Subcutaneous abdominal adipose tissue (tissue), 5 donors: Measurements from ENCODE around the gene ATP1A4.

Experiments used
- H3K27ac ChIP-seq: one replicate; pipeline ENCODE4 v1.7.0; 2013; ENCODE audit warnings: low read depth, mild to moderate bottlenecking, inconsistent platforms, low read length, moderate library complexity
- H3K27me3 ChIP-seq, 5 donors: one replicate each; pipeline ENCODE4 v1.7.0; 2013; ENCODE audit warnings: low read length in 5 of 5, inconsistent platforms in 1 of 5; ENCODE audit not compliant: control insufficient read depth in 5 of 5, insufficient read depth in 4 of 5
- H3K36me3 ChIP-seq, 5 donors: one replicate each; pipeline ENCODE4 v1.7.0; 2013; ENCODE audit warnings: low read length in 5 of 5; ENCODE audit not compliant: control insufficient read depth in 5 of 5, insufficient read depth in 5 of 5
- H3K4me1 ChIP-seq, 5 donors: one replicate each; pipeline ENCODE4 v1.7.0; 2013; ENCODE audit warnings: low read length in 5 of 5, mild to moderate bottlenecking in 3 of 5, moderate library complexity in 1 of 5; ENCODE audit not compliant: control insufficient read depth in 5 of 5, insufficient read depth in 5 of 5
- H3K4me3 ChIP-seq, 5 donors: one replicate each; pipeline ENCODE4 v1.7.0; 2013; ENCODE audit warnings: low read length in 5 of 5, low read depth in 1 of 5
- H3K9ac ChIP-seq, 5 donors: one replicate each; pipeline ENCODE4 v1.7.0; 2013; ENCODE audit warnings: low read length in 5 of 5, mild to moderate bottlenecking in 4 of 5, moderate library complexity in 3 of 5
- H3K9me3 ChIP-seq, 5 donors: one replicate each; pipeline ENCODE4 v1.7.0; 2013; ENCODE audit warnings: low read length in 5 of 5; ENCODE audit not compliant: control insufficient read depth in 5 of 5
- donor health status: healthy.
- donor health status: healthy.
- donor health status: healthy.
- donor health status: healthy.
- donor health status: healthy.

ATP1A4 gene

DNA sequence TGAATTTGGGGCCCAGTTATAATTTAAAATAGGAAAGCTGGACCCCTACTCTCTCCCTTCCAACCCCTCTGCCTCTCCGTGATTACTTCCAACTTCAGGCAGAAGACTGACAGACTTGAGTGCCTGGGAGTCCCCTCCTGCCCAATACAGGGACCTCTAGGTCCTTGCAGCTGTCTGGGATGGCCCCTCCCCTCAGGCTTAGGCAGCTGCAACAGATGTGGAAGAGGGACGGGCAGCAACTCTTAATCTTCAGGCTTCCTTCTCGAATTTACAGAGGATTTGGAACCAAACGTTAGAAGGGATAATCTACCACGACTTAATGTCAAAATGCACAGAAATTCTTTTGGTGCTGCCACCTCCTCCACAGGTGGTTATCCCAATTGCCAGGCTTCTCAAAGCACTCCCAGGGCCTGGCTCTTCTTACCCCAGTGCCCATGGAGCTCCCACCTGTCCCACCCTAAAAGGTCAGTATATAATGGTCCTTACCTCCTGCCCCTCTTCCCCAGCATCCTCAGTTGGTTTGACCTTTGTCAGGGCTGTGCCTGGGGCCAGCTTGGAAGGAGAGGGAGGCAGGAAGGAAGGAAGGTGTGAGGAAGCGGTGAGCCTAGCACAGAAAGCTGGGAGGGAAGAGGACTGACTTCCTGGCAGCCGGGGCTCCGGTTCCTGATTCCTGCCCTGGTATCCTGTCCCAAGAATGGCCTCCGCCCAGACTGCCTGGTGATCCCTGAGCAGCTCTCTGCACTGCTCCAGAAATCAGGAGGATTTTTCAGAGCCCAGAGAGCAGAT, 56.6 kb downstream of the ATP1A4 start:
- Histone ChIP-seq H3K9ac (peak overlapping the region; percentile 21 to 61 (median 38)), H3K36me3 (peaks cover 12 to 56% (median 33%) of the 10 kb centered on the region in 5 donors), H3K4me3 (peak overlapping the region in 2 of 5 donors; percentile 19 to 27), H3K9me3 (no peaks in the 10 kb centered on the region), H3K27me3 (no peaks in the 10 kb centered on the region), H3K27ac (peak overlapping the region; percentile 91), H3K4me1 (peaks cover 6 to 68% (median 58%) of the 10 kb centered on the region in 5 donors)

DNA sequence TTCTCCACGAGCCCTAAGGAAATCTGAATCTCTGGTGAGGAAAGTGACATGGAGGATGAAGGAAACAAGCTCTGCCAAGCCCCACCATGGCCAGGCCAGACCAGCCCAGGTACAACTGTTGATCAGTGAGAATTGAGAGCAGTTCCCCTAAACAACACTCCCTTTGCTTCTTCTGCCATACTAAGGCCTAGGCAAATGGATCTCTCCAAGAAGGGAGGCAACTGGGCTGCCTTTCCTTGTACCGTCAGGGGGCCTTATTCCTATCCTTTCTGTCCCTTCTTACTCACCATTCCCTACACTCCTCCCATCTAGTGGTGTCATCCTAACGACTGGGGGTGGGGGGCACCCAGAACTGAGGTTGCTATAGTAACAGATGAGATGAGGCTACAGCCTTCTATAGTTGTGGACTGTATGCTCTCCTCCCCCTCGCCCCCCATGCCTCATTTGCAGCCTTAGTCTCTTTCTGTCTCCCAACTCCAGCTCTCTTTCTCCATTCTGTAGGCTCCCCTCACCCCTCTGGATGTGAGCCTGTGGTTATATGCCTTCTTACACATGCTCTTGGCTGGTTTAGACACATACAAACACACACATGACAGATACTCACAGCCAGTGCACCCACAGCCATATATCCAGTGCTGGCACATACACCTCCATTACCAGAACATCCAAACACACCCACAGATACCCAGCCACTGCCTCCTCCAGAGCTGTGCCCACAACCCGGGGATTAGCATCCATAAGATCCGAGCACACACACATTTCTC, 57.3 kb downstream of the ATP1A4 start:
- H3K36me3 ChIP-seq, result peaks cover 14 to 64% (median 41%) of the 10 kb centered on the region in 5 donors
- H3K4me3 ChIP-seq, result peak overlapping the region in 2 of 5 donors; percentile 19 to 27
- peak overlapping the region in 3 of 5 donors; percentile 31 to 61 (median 39) for H3K9ac ChIP-seq
- H3K27me3 ChIP-seq, result no peaks in the 10 kb centered on the region
- peaks cover 6 to 68% (median 58%) of the 10 kb centered on the region in 5 donors for H3K4me1 ChIP-seq
- peak overlapping the region; percentile 91 for H3K27ac ChIP-seq
- H3K9me3 ChIP-seq, result no peaks in the 10 kb centered on the region

DNA sequence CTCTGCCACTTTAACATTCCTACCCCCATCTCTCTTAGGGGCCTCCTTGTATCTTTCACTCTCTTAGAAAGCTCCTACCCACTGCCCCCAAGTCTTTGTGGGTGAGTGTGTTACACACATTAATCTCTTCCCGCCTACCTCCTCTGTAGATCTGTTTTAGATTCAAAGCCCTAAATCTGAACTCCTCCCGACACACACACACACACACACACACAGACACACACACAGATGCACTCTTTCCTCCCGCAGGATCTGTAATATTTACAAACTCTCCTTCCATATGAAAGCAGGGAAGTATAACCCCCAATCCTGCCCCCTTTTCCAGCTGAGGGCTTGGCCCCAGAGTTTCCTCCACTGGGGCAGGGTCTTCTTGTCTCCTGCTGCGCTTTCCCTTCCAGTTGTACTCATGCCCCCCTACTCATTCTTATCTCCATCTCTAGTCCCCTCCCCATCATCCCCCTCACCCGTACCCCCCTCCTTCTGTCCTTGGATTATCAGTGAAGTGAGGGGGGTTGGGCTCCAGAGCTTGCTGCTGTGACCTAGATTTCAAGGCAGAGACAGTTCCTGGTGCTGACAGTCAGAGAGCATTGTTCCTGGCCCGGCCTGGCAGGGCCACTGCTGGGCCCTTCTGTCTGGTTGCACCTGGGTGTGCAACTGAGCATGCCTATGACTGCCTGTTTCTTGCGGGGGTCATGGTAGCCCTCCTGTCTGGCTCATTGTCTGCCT, 58.1 kb downstream of the ATP1A4 start:
- H3K4me1 ChIP-seq, result peaks cover 6 to 61% (median 56%) of the 10 kb centered on the region in 5 donors
- no peaks in the 10 kb centered on the region for H3K9me3 ChIP-seq
- H3K4me3 ChIP-seq, result peak overlapping the region in 1 of 5 donors; percentile 27
- H3K36me3 ChIP-seq, result peaks cover 14 to 71% (median 49%) of the 10 kb centered on the region in 5 donors
- H3K27ac ChIP-seq, result peak overlapping the region; percentile 91
- no peaks in the 10 kb centered on the region for H3K27me3 ChIP-seq
- peak overlapping the region in 3 of 5 donors; percentile 18 to 39 (median 35) for H3K9ac ChIP-seq

DNA sequence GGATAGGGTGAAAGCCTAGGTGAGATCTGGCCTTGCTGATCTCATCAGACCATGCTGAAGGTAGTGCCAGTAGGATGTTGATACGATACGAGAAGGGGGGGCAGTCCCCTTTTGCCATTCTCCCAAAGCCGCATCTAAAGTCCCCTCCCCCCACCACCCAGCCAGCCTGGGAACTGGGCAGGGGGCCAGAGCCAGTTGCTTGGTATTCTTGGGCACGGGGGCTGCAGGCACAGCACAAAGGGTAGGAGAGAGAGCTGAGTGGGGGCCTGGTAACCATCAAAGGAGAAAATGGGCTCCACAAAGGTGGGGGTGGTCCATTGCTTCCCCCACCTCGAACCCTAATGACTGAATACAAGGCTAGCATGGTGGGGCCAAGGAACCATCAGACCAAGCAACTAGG, 59.2 kb downstream of the ATP1A4 start:
- H3K36me3 ChIP-seq, result peaks cover 22 to 82% (median 59%) of the 10 kb centered on the region in 5 donors

DNA sequence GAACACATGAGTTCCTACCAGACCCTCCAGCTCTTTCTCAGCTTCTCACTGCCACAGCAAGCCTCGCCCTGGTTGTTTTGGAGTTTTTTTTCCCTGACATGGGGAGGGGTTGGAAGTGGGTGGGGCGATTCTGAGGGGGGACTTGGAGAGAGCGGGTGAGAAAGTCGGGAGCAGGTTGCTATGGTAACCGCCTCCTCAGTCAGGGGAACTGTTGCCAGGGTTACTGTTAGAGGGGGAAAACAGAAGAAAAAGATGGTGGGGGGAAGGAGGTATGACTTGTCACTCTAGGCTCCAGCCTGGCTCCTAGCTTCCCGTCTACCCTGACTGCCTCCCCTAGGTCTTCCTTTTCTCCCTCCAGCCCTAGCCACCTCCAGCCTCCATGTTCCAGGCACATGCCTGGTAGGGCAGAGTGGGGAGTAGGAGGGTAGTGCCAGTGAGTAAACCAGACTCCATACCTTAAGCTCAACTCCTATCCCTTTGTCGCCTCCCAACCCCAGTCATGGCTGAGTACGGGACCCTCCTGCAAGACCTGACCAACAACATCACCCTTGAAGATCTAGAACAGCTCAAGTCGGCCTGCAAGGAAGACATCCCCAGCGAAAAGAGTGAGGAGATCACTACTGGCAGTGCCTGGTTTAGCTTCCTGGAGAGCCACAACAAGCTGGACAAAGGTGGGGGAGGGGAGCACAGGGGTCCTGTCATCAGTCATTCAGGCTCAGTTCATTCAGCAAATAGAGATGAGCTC, 59.8 kb downstream of the ATP1A4 start:
- H3K36me3 ChIP-seq, result peaks cover 26 to 88% (median 66%) of the 10 kb centered on the region in 5 donors
- H3K9ac ChIP-seq, result no peak overlapping the region
- no peaks in the 10 kb centered on the region for H3K9me3 ChIP-seq
- no peak overlapping the region for H3K27ac ChIP-seq
- no peaks in the 10 kb centered on the region for H3K27me3 ChIP-seq
- H3K4me1 ChIP-seq, result peaks cover 6 to 55% (median 45%) of the 10 kb centered on the region in 5 donors
- no peak overlapping the region for H3K4me3 ChIP-seq

More for the DNA sequence above, 59.2 kb downstream of the ATP1A4 start:
- H3K9ac ChIP-seq, result peak overlapping the region in 1 of 5 donors; percentile 23
- no peak overlapping the region for H3K27ac ChIP-seq
- H3K4me1 ChIP-seq, result peaks cover 6 to 54% (median 51%) of the 10 kb centered on the region in 5 donors
- H3K4me3 ChIP-seq, result no peak overlapping the region
- no peaks in the 10 kb centered on the region for H3K9me3 ChIP-seq
- no peaks in the 10 kb centered on the region for H3K27me3 ChIP-seq

DNA sequence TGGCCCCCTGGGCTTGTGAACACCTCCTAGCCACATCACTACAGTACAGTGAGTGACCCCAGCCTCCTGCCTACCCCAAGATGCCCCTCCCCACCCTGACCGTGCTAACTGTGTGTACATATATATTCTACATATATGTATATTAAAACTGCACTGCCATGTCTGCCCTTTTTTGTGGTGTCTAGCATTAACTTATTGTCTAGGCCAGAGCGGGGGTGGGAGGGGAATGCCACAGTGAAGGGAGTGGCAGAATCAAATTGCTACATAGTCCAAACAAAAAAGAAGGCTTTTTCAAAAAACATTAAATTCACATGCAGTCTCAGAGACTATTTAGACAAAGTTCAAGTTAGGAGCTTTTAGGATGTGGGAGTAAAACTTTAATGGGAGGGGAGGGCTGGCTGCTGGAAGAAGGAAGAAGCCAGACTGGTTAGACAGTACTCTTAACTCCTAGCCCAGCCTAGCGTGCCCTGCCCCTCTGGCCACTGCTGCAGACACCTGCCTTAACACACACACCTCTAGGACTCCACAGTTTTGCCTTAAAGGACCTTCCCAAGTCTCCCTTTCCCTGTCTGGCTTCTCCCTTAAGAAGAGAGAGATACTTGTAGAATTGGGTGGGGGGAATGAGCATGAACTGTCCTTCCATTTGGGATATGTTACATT, 63.2 kb downstream of the ATP1A4 start:
- Histone ChIP-seq H3K4me1 (peaks cover 8 to 46% (median 23%) of the 10 kb centered on the region in 5 donors), H3K27ac (no peak overlapping the region), H3K4me3 (no peak overlapping the region), H3K27me3 (no peaks in the 10 kb centered on the region), H3K36me3 (peaks cover 42 to 95% (median 83%) of the 10 kb centered on the region in 5 donors), H3K9me3 (no peaks in the 10 kb centered on the region), H3K9ac (no peak overlapping the region)

DNA sequence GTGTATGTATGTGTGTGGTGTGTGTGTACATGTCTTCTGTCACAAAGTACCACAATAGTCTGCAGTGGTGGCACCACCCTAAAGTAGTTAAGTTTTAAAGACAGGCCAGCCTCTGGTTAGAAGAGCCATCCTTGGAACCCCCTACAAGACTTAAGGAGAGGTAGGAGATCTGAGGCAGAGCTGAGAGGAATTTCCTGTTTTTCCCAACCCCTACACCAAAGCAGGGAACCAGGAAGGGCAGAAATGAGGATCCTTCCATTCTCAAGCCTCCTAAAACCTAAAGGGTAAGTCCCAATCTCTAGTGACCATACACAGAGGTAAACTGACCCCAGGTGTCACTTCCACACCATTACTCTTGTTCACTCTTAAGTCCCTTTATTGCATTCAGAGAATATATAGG, 64.9 kb downstream of the ATP1A4 start:
- Histone ChIP-seq H3K36me3 (peaks cover 48 to 97% (median 89%) of the 10 kb centered on the region in 5 donors), H3K27me3 (no peaks in the 10 kb centered on the region), H3K4me1 (peaks cover 4 to 35% (median 21%) of the 10 kb centered on the region in 5 donors), H3K9ac (peak overlapping the region in 1 of 5 donors; percentile 26), H3K9me3 (no peaks in the 10 kb centered on the region), H3K4me3 (no peak overlapping the region), H3K27ac (no peak overlapping the region)

DNA sequence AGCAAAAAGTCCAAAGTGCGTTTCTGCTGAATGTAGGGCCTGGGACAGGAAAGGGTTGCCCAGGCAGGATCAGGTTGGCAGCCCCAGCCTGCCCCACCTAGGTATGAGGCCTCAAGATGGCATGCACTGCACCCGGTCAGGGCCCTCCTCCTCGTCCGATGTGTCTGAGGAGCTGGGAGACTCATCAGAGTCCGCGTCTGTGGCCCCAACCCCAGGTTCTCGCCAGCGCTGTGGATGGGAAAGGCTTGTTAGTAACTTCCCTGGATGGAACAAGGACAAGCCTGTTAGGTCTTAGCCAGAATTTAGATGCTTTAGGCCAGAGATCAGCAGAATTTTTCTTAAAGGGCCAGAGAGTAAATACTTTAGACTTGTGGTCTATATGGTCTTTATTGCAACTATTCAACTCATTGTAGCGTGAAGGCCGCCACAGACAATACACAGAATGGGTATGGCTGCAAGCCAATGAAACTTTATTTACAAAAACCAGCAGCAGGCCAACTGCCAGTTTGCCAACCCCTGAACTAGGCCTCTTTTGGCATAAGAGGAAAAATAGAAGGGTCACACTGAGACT, 66.2 kb downstream of the ATP1A4 start:
- no peaks in the 10 kb centered on the region for H3K27me3 ChIP-seq
- no peaks in the 10 kb centered on the region for H3K9me3 ChIP-seq
- H3K4me1 ChIP-seq, result peaks cover 4 to 35% (median 21%) of the 10 kb centered on the region in 5 donors
- peaks cover 50 to 97% (median 91%) of the 10 kb centered on the region in 5 donors for H3K36me3 ChIP-seq
- H3K27ac ChIP-seq, result peak overlapping the region; percentile 70
- peak overlapping the region in 1 of 5 donors; percentile 53 for H3K9ac ChIP-seq
- H3K4me3 ChIP-seq, result no peak overlapping the region
